Panc1 (cell line): ENCODE data around the gene TMEM108.

ENCODE experiments used
- CTCF ChIP-seq: fragments of 450-650 bp; IDR thresholded peaks from 2 replicates; pipeline ENCODE4 v1.5.1; 2017; ENCODE audit warnings: mild to moderate bottlenecking
- POLR2AphosphoS5 ChIP-seq: IDR thresholded peaks from 2 replicates; pipeline ENCODE4 v1.6.1; 2012; ENCODE audit warnings: mild to moderate bottlenecking, low read depth, low read length, moderate library complexity
- SIN3A ChIP-seq: IDR thresholded peaks from 2 replicates; pipeline ENCODE4 v1.6.1; 2012; ENCODE audit warnings: low read depth, mild to moderate bottlenecking, low read length, moderate library complexity, borderline replicate concordance; ENCODE audit not compliant: insufficient read depth
- TCF7L2 ChIP-seq: IDR thresholded peaks from 2 replicates; pipeline ENCODE4 v1.6.1; 2011; ENCODE audit warnings: mild to moderate bottlenecking, low read depth, low read length, inconsistent platforms
- TF ChIP-seq, protein P1 (sequence below), 2 experiments: IDR thresholded peaks; 2 replicates each; pipeline ENCODE4 v1.6.1; 2011 to 2012; ENCODE audit warnings: low read depth in 2 of 2, control low read depth in 1 of 2, low read length in 1 of 2, mild to moderate bottlenecking in 1 of 2, moderate library complexity in 1 of 2; ENCODE audit not compliant: insufficient read depth in 1 of 2

GRCh38 chr3:133404920-133405319, 366.7 kb downstream of the TMEM108 start:
- no peak for TF ChIP-seq CTCF
- TF ChIP-seq POLR2AphosphoS5, result no peak
- TF ChIP-seq SIN3A, result no peak
- TF ChIP-seq, protein P1, sequence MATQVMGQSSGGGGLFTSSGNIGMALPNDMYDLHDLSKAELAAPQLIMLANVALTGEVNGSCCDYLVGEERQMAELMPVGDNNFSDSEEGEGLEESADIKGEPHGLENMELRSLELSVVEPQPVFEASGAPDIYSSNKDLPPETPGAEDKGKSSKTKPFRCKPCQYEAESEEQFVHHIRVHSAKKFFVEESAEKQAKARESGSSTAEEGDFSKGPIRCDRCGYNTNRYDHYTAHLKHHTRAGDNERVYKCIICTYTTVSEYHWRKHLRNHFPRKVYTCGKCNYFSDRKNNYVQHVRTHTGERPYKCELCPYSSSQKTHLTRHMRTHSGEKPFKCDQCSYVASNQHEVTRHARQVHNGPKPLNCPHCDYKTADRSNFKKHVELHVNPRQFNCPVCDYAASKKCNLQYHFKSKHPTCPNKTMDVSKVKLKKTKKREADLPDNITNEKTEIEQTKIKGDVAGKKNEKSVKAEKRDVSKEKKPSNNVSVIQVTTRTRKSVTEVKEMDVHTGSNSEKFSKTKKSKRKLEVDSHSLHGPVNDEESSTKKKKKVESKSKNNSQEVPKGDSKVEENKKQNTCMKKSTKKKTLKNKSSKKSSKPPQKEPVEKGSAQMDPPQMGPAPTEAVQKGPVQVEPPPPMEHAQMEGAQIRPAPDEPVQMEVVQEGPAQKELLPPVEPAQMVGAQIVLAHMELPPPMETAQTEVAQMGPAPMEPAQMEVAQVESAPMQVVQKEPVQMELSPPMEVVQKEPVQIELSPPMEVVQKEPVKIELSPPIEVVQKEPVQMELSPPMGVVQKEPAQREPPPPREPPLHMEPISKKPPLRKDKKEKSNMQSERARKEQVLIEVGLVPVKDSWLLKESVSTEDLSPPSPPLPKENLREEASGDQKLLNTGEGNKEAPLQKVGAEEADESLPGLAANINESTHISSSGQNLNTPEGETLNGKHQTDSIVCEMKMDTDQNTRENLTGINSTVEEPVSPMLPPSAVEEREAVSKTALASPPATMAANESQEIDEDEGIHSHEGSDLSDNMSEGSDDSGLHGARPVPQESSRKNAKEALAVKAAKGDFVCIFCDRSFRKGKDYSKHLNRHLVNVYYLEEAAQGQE (IDR thresholded peaks at IDR 0.05; ENCODE audit: insufficient read depth in 1 of 2, low read depth in 2 of 2, low read length in 1 of 2), result no peak
- TF ChIP-seq TCF7L2, result no peak
